Measurements from ENCODE around the gene TPRG1.
"Not testable (repeated sequence)": the region's sequence is repeated elsewhere in the genome, so short reads cannot be mapped to it uniquely, and the experiment has no call there.

The TPRG1 gene

DNA sequence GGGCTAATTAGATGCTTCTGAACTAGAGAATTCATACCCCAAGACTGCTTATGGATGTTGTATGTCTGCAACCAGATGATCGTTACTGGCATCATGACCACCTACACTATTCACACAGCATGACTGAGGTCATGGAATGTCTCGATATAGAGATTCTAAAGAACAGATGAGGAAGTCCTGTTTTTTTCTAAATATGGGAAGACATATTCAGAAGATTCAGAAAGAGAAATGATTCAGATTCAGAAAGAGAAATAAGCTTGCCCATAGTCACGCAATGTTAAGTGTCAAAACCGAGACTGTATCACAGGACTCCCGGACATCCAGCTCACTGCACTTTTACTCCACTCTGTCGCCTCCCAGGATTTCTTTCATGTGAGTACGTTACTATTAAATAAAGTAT is 136.2 kb downstream of the TPRG1 start:
- DNase-seq, result no peak

- DNase-seq, result no peak
These were observed 136.8 kb downstream of the TPRG1 start for GRCh38 chr3:189308608-189309007.

- DNase-seq, result no peak
These were observed 137.7 kb downstream of the TPRG1 start for GRCh38 chr3:189309400-189309975.

GRCh38 chr3:189311521-189311920 is 139.8 kb downstream of the TPRG1 start:
- no peak for DNase-seq

- no peak for DNase-seq
These were observed 141.1 kb downstream of the TPRG1 start for GRCh38 chr3:189312866-189313265.

- no peak for DNase-seq
These were observed 144.7 kb downstream of the TPRG1 start for GRCh38 chr3:189316296-189317019.

DNA sequence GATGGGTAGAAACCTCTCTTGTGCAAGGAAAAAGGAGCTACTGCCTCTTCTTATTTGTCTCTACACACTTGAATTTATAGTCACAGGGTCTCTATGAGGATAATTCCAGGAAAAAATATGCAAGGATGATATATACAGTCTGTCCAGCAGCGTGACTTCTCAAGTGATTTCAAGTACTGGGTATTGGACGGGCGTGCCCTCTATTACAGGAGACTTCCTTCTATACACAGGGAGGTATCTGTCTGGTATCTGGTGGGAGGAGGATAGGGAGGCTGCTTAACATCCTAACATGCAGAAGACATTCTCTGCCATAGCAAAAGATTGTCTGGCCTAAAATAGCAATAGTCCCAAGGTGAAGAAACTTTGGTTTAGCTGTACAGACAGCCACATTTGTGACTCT is 146.1 kb downstream of the TPRG1 start:
- no peak for DNase-seq

DNA sequence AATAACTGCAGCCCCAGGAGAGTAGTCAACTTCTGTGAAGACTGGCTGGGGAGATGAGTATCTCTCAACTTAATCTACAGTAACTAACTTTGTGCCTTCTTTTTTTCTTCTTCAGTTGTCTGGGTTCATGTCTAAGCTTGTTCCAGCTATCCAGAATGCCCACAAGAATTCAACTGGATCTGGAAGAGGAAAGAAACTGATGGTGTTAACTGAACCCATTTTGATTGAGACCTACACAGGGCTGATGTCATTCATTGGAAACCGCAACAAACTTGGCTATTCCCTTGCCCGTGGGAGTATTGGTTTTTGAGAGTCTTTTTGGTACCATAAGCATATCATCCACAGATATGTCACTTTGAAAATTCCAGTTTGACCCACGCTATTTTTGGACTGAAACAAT is 148.7 kb downstream of the TPRG1 start:
- no peak for DNase-seq

- no peak for DNase-seq
These were observed 150.6 kb downstream of the TPRG1 start for GRCh38 chr3:189322339-189322738.

DNA sequence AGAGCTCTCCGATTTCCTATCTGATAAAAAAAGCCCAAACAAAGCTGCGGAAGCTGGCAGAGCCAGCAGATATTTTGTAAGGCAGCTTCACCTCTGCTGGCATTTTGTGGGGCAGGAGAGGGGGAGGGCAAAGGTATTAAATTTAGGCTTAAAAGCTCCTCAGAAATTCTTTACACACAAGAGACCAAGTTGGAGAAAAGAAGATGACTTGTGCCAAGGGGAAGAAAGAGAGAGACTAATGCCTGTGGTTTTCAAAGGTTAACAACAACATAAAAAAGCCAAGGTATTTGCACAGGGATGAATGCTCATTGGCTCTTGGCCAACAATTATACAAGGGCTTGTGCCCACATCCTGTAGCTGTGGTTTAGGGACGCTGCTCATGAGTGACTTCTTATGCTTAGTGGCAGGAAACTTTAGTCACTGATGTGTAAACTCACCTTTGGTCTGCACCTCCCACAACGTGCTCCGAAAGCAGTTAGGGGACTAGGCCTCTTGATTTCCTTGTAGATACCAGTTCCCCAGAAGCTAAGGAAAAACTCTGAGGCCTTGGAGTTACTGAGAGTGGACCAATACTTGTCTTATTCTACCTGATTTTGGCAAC is 152.9 kb downstream of the TPRG1 start:
- no peak for DNase-seq

DNA sequence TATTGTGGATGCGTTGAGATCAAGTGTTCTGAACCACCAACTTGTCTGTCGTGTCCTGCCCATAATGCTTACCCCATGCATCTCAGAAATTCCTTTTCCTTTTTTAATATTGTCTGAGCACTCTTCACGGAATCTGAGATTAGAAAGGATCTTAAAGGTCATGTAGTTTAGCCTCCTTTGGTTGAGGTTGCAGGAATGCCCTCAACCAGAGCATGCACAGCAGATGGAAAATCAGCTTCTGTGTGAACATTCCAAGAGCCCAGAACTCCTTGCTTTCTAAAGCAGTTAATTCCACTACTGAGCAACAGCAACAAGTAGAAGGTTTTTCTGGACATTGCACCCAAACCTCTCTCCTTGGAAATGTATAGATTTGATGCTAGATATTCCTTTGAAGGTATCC is 153.7 kb downstream of the TPRG1 start:
- no peak for DNase-seq

DNA sequence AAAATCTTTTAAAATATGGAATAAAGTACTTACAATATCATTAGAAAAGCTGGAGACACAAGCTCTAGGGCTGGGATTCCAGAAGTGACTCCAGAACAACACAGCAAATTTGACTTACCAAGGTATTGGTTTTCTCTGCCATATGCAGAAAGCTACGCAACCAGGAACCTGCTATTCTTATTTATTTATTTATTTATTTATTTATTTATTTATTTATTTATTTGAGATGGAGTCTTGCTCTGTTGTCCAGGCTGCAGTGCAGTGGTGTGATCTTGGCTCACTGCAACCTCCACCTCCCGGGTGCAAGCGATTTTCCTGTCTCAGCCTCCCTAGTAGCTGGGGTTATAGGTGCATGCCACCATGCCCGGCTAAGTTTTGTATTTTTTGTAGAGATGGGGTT is 157.9 kb downstream of the TPRG1 start:
- not testable (repeated sequence) for DNase-seq

DNA sequence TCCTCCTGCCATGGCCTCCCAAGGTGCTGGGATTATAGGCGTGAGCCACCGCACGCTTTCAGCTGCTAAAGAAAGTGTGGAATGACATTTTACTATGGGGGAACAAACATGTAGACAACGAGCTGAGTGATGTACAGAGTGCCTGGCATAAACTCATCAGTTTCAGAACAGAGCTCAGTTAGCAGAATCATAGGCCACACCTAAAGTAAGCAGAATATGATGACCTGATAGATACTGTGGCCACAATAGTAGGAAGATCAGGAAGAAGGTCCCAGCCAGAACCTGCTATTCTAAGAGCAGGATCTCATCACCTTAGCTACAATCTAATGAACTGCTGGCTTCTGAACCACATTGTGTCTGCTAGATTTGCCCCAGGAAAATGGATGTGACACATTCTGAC is 158.3 kb downstream of the TPRG1 start:
- DNase-seq, result no peak

DNA sequence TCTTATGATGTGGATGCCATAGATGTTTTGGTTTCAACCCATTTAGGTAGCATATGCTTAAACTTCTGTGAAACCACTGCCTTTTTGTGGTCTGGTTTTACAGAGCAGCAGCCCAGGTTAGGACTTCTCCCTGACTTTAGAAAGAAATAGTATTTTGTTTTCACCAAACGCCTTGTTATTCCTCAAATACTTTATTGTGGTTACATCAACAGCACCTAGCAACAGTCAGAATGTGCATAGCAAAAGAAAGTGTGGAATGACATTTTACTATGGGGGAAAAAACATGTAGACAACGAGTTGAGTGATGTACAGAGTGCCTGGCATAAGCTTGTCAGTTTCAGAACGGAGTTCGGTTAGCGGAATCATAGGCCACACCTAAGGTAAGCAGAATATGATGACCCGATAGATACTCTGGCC is 159.2 kb downstream of the TPRG1 start:
- DNase-seq, result no peak

DNA sequence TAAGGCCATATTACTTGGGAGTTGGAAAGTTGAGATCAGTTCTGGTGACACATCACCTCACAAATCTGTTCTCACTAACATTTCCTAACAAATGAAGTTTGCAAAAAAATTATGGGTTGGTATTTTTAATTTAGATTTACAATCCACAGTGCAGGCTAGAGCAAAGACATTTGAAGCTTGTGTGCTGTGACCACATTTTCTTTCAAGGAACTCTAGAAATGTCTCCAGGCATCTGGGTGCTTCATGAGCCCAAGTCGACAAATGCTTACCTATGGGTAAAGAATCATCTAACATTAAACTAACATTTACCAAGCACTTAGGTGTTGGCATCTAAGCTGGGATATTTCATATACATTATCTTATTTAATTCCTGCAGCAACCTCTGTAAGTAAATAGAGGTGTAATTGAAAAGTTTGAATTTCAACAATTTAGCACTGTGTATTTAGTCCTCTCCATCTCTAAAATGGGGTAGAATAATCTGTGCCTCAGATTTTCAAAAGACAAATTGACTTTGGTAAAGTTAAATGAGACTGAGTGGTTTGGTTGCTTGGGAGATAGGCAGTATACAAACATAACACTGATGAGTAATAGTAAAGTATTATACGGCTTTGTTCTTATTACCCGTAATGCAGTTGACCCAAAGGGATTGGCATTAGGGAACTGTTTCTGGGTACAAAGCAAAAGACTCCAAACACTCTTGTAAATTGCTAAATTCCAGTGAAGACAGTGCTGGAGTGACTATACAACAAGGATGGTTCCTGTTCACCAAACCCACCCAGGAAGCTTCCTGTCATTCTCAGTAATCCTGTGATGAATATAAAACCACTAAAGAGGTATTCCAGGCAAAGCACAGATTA is 162.5 kb downstream of the TPRG1 start:
- no peak for DNase-seq

DNA sequence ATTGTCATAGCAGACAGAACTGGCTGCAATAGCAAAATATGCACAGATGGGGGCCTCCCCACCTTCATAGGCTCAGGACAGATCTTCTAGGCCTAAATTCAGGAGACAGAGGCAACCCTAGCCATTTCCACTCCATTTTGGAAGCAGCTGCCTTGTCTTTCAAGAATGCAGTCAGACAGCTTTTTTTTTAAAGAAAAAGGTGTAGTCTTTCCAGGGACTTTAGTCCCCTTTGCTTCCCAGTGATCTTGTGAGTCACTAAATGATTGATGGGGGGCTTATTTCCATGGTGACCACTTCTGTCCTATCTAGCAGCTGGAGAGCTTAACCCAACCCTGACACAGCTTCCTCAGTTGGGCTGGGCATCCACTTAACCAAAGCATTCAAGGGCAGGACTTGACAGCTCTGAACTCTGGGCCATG is 165.9 kb downstream of the TPRG1 start:
- no peak for DNase-seq

DNA sequence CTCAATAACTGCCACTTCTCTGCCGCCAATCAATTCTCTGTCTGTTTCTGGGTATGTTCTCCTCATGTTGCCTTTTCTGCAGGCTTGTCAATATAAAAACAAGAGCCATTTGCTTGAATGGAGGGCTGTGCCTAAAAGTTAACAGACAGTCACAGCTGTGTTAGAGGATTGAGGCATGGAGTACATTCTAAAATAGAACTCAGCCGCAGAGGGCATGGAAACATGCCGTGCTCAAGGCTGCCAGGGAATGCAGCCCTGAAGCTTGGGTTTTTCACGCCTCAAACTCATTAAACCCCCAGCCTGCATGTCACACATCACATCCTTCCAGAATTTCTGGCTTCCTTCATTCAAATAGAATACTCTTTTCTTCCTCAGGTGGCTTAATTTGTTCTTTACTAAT is 166.6 kb downstream of the TPRG1 start:
- no peak for DNase-seq

DNA sequence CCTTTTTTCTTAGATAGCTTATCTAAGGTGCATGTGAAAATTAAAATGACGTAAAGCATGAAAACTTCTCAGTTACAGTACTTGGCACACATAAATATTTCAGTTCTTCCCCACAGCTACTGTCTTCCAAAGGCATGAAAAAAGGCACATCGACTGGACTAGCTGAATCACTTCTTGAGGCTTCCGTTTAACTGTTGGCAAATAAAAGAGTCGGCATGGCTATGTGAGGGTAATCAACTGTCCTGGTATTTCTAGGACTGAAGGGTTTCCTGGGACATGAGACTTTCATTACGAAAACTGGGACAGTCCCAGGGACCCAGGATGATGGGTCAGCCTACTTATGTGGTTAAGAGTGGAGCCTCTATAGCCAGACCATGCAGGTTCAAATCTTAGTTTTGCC is 168.2 kb downstream of the TPRG1 start:
- DNase-seq, result no peak

GRCh38 chr3:189340680-189341460 is 169.1 kb downstream of the TPRG1 start:
- DNase-seq, result no peak

DNA sequence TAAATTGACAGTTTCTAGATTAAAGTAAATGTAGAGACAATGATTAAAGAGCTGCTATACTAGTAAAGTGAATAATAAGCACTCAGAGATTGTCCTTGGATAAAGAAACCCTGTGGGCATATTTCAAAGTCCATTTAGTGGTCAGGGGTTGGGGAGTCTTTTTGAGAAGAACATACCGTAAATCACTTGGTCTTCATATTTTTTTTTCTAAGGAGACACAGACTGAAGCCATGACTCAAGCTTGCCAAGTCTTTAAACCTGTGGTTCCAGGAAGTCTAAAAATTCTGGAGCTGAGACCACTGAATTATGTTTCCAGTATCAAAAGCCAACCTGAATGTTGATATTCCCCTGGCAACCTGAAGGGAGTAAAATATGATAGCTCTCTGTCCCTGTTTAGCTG is 171.0 kb downstream of the TPRG1 start:
- no peak for DNase-seq

- DNase-seq, result no peak
These were observed 173.2 kb downstream of the TPRG1 start for GRCh38 chr3:189344996-189345395.
